AG04450 (cell line): ENCODE measurements around the gene STN1. TPM values are rescaled to one million over a fixed set of nuclear protein-coding genes. Genes with fewer than 3 reads are reported as not detected.

Experiments
- CTCF ChIA-PET: fragments of 300-600, 350-600 bp; formaldehyde crosslinking; extraction: SDS; loops from one replicate; lab custom pipeline; 2022; ENCODE audit warnings: antibody characterized with exemption, inconsistent platforms; lab: Charles Lee
- POLR2A ChIA-PET: fragments of 350-600 bp; formaldehyde crosslinking; extraction: SDS; loops from one replicate; lab custom pipeline; 2021; ENCODE audit warnings: antibody characterized with exemption, inconsistent platforms; lab: Yijun Ruan, JAX
- DNase-seq: peaks from one replicate; pipeline ENCODE4 v3.0.0-alpha.2; 2011; ENCODE audit warnings: low read depth, low spot score
- H3K27ac ChIP-seq: one replicate; pipeline ENCODE4 v1.5.1; 2012; ENCODE audit warnings: low read depth, low read length, control low read depth
- H3K27me3 ChIP-seq: one replicate; pipeline ENCODE4 v1.6.0; 2012; ENCODE audit warnings: low read length; ENCODE audit not compliant: control insufficient read depth, insufficient read depth
- H3K4me3 ChIP-seq: 2 replicates; pipeline ENCODE4 v1.5.1; 2011; ENCODE audit warnings: mild to moderate bottlenecking, low read depth, low read length, control low read depth
- H3K9me3 ChIP-seq: 2 replicates; pipeline ENCODE4 v1.5.1; 2012; ENCODE audit warnings: low read length; ENCODE audit not compliant: control insufficient read depth, insufficient read depth
- polyA plus RNA-seq: library from polyadenylated mRNA; depleted of rRNA; stranded (reverse); fragments of >200 nt; gene quantifications from 2 replicates; pipeline ENCODE4 v1.2.3, GENCODE V29; 2011
- TF ChIP-seq, protein P1 (sequence below): IDR thresholded peaks from 2 replicates; pipeline ENCODE4 v1.5.1; 2011; ENCODE audit warnings: low read depth, low read length, control low read depth, inconsistent platforms

STN1 gene
- polyA plus RNA-seq, 1 experiment: 19.0 TPM

- CTCF ChIA-PET: interaction anchor here (1.5 to 3.7 kb wide), 3 partner anchors 14 to 158 kb away, joined by 3 to 7 read pairs (median 4); no protein-coding TSS in a partner anchor
- DNase-seq: no peak
- Histone ChIP-seq H3K27me3 (no peaks in the 10 kb centered on the region), H3K4me3 (no peak overlapping the region), H3K9me3 (peaks cover 2% of the 10 kb centered on the region), H3K27ac (no peak overlapping the region)
- POLR2A ChIA-PET: no interaction called here
- TF ChIP-seq, protein P1, sequence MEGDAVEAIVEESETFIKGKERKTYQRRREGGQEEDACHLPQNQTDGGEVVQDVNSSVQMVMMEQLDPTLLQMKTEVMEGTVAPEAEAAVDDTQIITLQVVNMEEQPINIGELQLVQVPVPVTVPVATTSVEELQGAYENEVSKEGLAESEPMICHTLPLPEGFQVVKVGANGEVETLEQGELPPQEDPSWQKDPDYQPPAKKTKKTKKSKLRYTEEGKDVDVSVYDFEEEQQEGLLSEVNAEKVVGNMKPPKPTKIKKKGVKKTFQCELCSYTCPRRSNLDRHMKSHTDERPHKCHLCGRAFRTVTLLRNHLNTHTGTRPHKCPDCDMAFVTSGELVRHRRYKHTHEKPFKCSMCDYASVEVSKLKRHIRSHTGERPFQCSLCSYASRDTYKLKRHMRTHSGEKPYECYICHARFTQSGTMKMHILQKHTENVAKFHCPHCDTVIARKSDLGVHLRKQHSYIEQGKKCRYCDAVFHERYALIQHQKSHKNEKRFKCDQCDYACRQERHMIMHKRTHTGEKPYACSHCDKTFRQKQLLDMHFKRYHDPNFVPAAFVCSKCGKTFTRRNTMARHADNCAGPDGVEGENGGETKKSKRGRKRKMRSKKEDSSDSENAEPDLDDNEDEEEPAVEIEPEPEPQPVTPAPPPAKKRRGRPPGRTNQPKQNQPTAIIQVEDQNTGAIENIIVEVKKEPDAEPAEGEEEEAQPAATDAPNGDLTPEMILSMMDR: peak; percentile 23
Observed at GRCh38 chr10:103870516-103870915, 47.5 kb downstream of the STN1 start.

GRCh38 chr10:103869336-103869735, 48.6 kb downstream of the STN1 start:
- no peak overlapping the region for H3K27ac ChIP-seq
- ChIA-PET CTCF (interaction anchor here (1.6 to 3.7 kb wide), 3 partner anchors 15 to 157 kb away, joined by 3 to 8 read pairs (median 7); no protein-coding TSS in a partner anchor), POLR2A (no interaction called here)
- peaks cover 8% of the 10 kb centered on the region for H3K9me3 ChIP-seq
- no peaks in the 10 kb centered on the region for H3K27me3 ChIP-seq
- TF ChIP-seq, protein P1: no peak
- no peak overlapping the region for H3K4me3 ChIP-seq
- no peak for DNase-seq

DNA sequence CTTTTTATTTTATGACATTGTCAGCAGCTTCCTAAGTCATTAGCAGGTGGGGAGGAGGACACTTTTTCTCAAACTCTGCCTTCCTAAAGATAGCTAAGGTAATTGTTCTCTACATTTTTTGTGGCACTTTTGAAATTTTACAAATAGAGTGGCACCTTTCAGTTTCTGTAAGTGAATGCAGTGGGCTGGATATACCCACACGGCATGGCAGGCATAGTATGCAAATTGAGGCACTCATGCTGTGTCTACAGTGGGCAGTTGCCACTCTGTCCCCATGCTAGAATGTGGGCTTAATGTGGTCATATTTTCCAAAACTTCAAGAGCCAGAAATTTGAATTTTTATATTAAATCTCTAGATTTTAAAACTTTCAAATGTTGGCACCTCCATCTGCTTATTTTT, 49.8 kb downstream of the STN1 start:
- no peak overlapping the region for H3K27ac ChIP-seq
- peaks cover 8% of the 10 kb centered on the region for H3K9me3 ChIP-seq
- H3K27me3 ChIP-seq: no peaks in the 10 kb centered on the region
- POLR2A ChIA-PET: interaction anchor here (0.5 kb wide), 1 partner anchor 75 kb away, joined by 4 read pairs; no protein-coding TSS in a partner anchor
- DNase-seq: no peak
- no peak overlapping the region for H3K4me3 ChIP-seq
- CTCF ChIA-PET: interaction anchor here (0.6 to 3.7 kb wide), 4 partner anchors 16 to 183 kb away, joined by 3 to 8 read pairs (median 7); no protein-coding TSS in a partner anchor
- TF ChIP-seq, protein P1: no peak

- ChIA-PET POLR2A (interaction anchor here (0.6 to 0.7 kb wide), 4 partner anchors 21 to 398 kb away, joined by 3 to 9 read pairs (median 5); no protein-coding TSS in a partner anchor), CTCF (interaction anchor here (0.6 to 1.3 kb wide), 3 partner anchors 24 to 149 kb away, joined by 3 to 5 read pairs (median 3); no protein-coding TSS in a partner anchor)
- Histone ChIP-seq H3K9me3 (peaks cover 8% of the 10 kb centered on the region), H3K27ac (no peak overlapping the region), H3K27me3 (no peaks in the 10 kb centered on the region), H3K4me3 (no peak overlapping the region)
- TF ChIP-seq, protein P1: no peak
- no peak for DNase-seq
Observed at GRCh38 chr10:103861505-103861904, 56.5 kb downstream of the STN1 start.

GRCh38 chr10:103859161-103860086, 58.6 kb downstream of the STN1 start:
- ChIA-PET POLR2A (no interaction called here), CTCF (interaction anchor here (0.6 to 1.6 kb wide), 9 partner anchors 11 to 148 kb away, joined by 3 to 48 read pairs (median 5); no protein-coding TSS in a partner anchor)
- no peak overlapping the region for H3K4me3 ChIP-seq
- TF ChIP-seq, protein P1: peak; percentile 73
- H3K9me3 ChIP-seq: no peaks in the 10 kb centered on the region; the same call in none of the 2 replicates
- H3K27me3 ChIP-seq: no peaks in the 10 kb centered on the region
- no peak for DNase-seq
- no peak overlapping the region for H3K27ac ChIP-seq
